DOHH2 (cell line): ENCODE results near the gene MRPS31.

Experiments
- H3F3A ChIP-seq: fragments of 200-600 bp; sonication (generic), shearing (Covaris generic); 2 replicates; pipeline ENCODE4 v1.6.0; 2016; ENCODE audit warnings: antibody characterized with exemption, mild to moderate bottlenecking; ENCODE audit not compliant: control insufficient read depth, insufficient read depth
- H3K27ac ChIP-seq: fragments of 200-600 bp; sonication (generic); 2 replicates; pipeline ENCODE4 v1.5.1; 2014; ENCODE audit warnings: low read depth, mild to moderate bottlenecking, low read length, moderate library complexity
- H3K27me3 ChIP-seq: fragments of 200-600 bp; sonication (generic); 2 replicates; pipeline ENCODE4 v1.6.1; 2014; ENCODE audit warnings: mild to moderate bottlenecking, low read length, mixed read lengths; ENCODE audit not compliant: control insufficient read depth
- H3K36me3 ChIP-seq: fragments of 200-600 bp; sonication (generic); 2 replicates; pipeline ENCODE4 v1.6.1; 2014; ENCODE audit warnings: mild to moderate bottlenecking, low read length, moderate library complexity, mixed read lengths; ENCODE audit not compliant: control insufficient read depth
- H3K4me1 ChIP-seq: fragments of 200-600 bp; sonication (generic); 2 replicates; pipeline ENCODE4 v1.6.1; 2014; ENCODE audit warnings: mild to moderate bottlenecking, low read length, mixed read lengths; ENCODE audit not compliant: control insufficient read depth
- H3K4me2 ChIP-seq: fragments of 200-600 bp; sonication (generic); 2 replicates; pipeline ENCODE4 v1.6.0; 2014; ENCODE audit warnings: mild to moderate bottlenecking, low read length, moderate library complexity
- H3K4me3 ChIP-seq: fragments of 200-600 bp; sonication (generic); 2 replicates; pipeline ENCODE4 v1.5.1; 2014; ENCODE audit warnings: mild to moderate bottlenecking, low read length, mixed read lengths
- H3K79me2 ChIP-seq: fragments of 200-600 bp; sonication (generic); 2 replicates; pipeline ENCODE4 v1.6.1; 2014; ENCODE audit warnings: mild to moderate bottlenecking, low read length, mixed read lengths; ENCODE audit not compliant: control insufficient read depth
- H3K9me2 ChIP-seq: fragments of 200-600 bp; sonication (generic); replicated peaks from 2 replicates; pipeline ENCODE4 v1.6.1; 2014; ENCODE audit warnings: mild to moderate bottlenecking, low read length, mixed read lengths; ENCODE audit not compliant: control insufficient read depth
- H3K9me3 ChIP-seq: fragments of 200-600 bp; sonication (generic); 2 replicates; pipeline ENCODE4 v1.6.1; 2014; ENCODE audit warnings: antibody characterized with exemption, low read length, mixed read lengths; ENCODE audit not compliant: control insufficient read depth, insufficient read depth
- H4K20me1 ChIP-seq: fragments of 200-600 bp; sonication (generic); 2 replicates; pipeline ENCODE4 v1.6.0; 2014; ENCODE audit warnings: low read depth, mild to moderate bottlenecking, antibody characterized with exemption, low read length, moderate library complexity; ENCODE audit not compliant: control insufficient read depth, insufficient read depth
- CTCF ChIP-seq: fragments of 200-600 bp; sonication (generic); IDR thresholded peaks from one replicate; pipeline ENCODE4 v1.5.1; 2014; ENCODE audit warnings: antibody characterized with exemption, mild to moderate bottlenecking, low read depth, low read length; ENCODE audit not compliant: poor library complexity, severe bottlenecking
- EZH2phosphoT487 ChIP-seq: fragments of 200-600 bp; sonication (generic); IDR thresholded peaks from 2 replicates; pipeline ENCODE4 v1.6.1; 2017; ENCODE audit warnings: borderline replicate concordance, mild to moderate bottlenecking, antibody characterized with exemption, low read length, moderate library complexity, mixed read lengths

The MRPS31 gene

GRCh38 chr13:40796649-40797048, 25.7 kb upstream of the MRPS31 start:
- H3K4me2 ChIP-seq, result no peak overlapping the region
- peaks cover 29% of the 10 kb centered on the region for H3K36me3 ChIP-seq

GRCh38 chr13:40794414-40795368, 23.7 kb upstream of the MRPS31 start:
- peaks cover 21% of the 10 kb centered on the region for H3K36me3 ChIP-seq
- H3K27me3 ChIP-seq, result no peaks in the 10 kb centered on the region
- no peak overlapping the region for H3K4me2 ChIP-seq
- no peaks in the 10 kb centered on the region for H3K9me3 ChIP-seq
- H3K9me2 ChIP-seq, result no peaks in the 10 kb centered on the region
- no peaks in the 10 kb centered on the region for H4K20me1 ChIP-seq
- no peak overlapping the region for H3K27ac ChIP-seq
- H3F3A ChIP-seq, result peaks cover 11% of the 10 kb centered on the region
- H3K79me2 ChIP-seq, result peaks cover 6% of the 10 kb centered on the region
- H3K4me1 ChIP-seq, result peaks cover 23% of the 10 kb centered on the region
- H3K4me3 ChIP-seq, result no peak overlapping the region
- TF ChIP-seq EZH2phosphoT487, result no peak

More at GRCh38 chr13:40796649-40797048, 25.7 kb upstream of the MRPS31 start:
- no peak overlapping the region for H3K4me3 ChIP-seq
- H3K4me1 ChIP-seq, result peaks cover 15% of the 10 kb centered on the region
- no peaks in the 10 kb centered on the region for H3K27me3 ChIP-seq
- H3K9me2 ChIP-seq, result no peaks in the 10 kb centered on the region
- H4K20me1 ChIP-seq, result no peaks in the 10 kb centered on the region
- H3K9me3 ChIP-seq, result no peaks in the 10 kb centered on the region
- H3K27ac ChIP-seq, result no peak overlapping the region
- TF ChIP-seq CTCF (no peak), EZH2phosphoT487 (no peak)
- H3F3A ChIP-seq, result peaks cover 3% of the 10 kb centered on the region; the same call in 1 of the 2 replicates
- no peaks in the 10 kb centered on the region for H3K79me2 ChIP-seq

- no peak overlapping the region for H3K4me2 ChIP-seq
- no peaks in the 10 kb centered on the region for H3K9me3 ChIP-seq
- peaks cover 10% of the 10 kb centered on the region for H3K79me2 ChIP-seq
- no peak overlapping the region for H3K27ac ChIP-seq
- TF ChIP-seq EZH2phosphoT487 (no peak), CTCF (no peak)
- no peaks in the 10 kb centered on the region for H4K20me1 ChIP-seq
- H3K9me2 ChIP-seq, result no peaks in the 10 kb centered on the region
- peaks cover 29% of the 10 kb centered on the region for H3K4me1 ChIP-seq
- no peaks in the 10 kb centered on the region for H3K27me3 ChIP-seq
- H3F3A ChIP-seq, result peaks cover 11% of the 10 kb centered on the region
- H3K36me3 ChIP-seq, result peaks cover 15% of the 10 kb centered on the region
- H3K4me3 ChIP-seq, result no peak overlapping the region
Measured at GRCh38 chr13:40793339-40793738, 22.3 kb upstream of the MRPS31 start.
